ENCODE data around the gene ABI3.

The ABI3 gene

GRCh38 chr17:49247944-49248343 lies 37.4 kb downstream of the ABI3 start:
- H3K4me3 ChIP-seq (replicated peaks; ENCODE audit: low read depth, low read length) = no peak overlapping the region
- DNase-seq (ENCODE audit: extremely low read depth, insufficient read length) = no peak
- H3K27me3 ChIP-seq (replicated peaks; ENCODE audit: control insufficient read depth, insufficient read depth, low read length) = peaks cover 1% of the 10 kb centered on the region; the same call in 1 of the 2 replicates
- no peak for TF ChIP-seq CTCF (IDR thresholded peaks at IDR 0.05; ENCODE audit: insufficient read depth, low read length, poor library complexity, severe bottlenecking)
- no peaks in the 10 kb centered on the region for H3K36me3 ChIP-seq (ENCODE audit: control insufficient read depth, insufficient read depth, low read length)

- Histone ChIP-seq H3K36me3 (ENCODE audit: control insufficient read depth, insufficient read depth, low read length) (no peaks in the 10 kb centered on the region), H3K4me3 (replicated peaks; ENCODE audit: low read depth, low read length) (no peak overlapping the region), H3K27me3 (replicated peaks; ENCODE audit: control insufficient read depth, insufficient read depth, low read length) (peaks cover 1% of the 10 kb centered on the region; the same call in 1 of the 2 replicates)
- no peak for TF ChIP-seq CTCF (IDR thresholded peaks at IDR 0.05; ENCODE audit: insufficient read depth, low read length, poor library complexity, severe bottlenecking)
- DNase-seq (ENCODE audit: extremely low read depth, insufficient read length) = no peak
Measured at GRCh38 chr17:49249292-49249794, 38.8 kb downstream of the ABI3 start.

DNA sequence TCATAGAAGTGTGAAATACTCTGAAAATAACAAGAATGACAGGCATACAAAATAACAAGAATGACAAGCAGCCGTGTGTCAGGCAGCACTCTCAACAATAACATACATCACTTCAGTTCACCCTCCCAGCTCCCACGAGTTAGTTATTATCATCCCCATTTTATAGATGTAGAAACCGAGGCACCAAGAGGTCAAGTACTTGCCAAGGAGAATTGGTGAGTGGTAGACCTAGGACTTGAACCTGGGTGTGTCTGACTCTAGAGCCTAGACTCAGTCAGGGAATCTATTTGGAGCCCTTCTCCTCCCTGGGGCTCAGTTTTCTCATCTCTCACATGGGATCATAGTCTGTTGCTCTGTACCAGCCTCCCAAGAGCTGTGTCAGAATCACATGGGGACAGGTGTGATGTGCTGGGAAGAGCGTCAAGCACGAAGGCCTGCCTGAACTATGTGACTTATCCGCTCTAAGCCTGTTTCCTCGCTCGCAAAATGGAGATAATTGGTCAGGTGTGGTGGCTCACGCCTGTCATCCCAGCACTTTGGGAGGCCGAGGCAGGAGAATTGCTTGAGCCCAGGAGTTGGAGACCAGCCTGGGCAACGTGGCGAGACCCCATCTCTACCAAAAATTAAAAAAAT lies 39.5 kb downstream of the ABI3 start:
- no peak for DNase-seq (ENCODE audit: extremely low read depth, insufficient read length)
- H3K36me3 ChIP-seq (ENCODE audit: control insufficient read depth, insufficient read depth, low read length) = no peaks in the 10 kb centered on the region
- H3K4me3 ChIP-seq (replicated peaks; ENCODE audit: low read depth, low read length) = no peak overlapping the region
- H3K27me3 ChIP-seq (replicated peaks; ENCODE audit: control insufficient read depth, insufficient read depth, low read length) = peaks cover 1% of the 10 kb centered on the region; the same call in 1 of the 2 replicates
- no peak for TF ChIP-seq CTCF (IDR thresholded peaks at IDR 0.05; ENCODE audit: insufficient read depth, low read length, poor library complexity, severe bottlenecking)

DNA sequence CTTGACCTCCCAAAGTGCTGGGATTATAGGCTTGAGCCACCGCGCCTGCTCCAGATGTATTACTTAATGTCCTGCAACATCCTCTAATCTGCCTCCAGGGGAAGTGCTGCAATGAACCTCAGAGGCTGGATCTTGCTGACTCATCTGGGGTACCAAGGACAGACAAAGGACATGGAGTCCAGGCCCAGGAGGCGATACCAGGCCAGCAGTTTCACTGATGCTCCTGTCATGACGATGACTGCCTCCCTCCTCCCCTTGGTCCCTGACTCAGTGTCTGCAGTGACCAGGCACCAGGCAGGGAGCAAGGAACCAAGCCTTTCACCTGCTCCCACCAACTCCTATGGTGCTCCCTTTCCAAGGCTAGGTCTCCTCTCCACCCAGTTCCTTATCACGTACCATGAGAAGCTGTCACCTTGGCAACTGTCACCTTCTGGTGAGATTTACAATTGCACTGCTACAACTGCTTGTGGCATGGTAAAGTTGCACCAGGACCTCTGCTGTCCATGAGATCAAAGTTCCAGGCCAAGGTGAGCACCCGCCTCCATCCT lies 41.7 kb downstream of the ABI3 start:
- Histone ChIP-seq H3K27me3 (replicated peaks; ENCODE audit: control insufficient read depth, insufficient read depth, low read length) (peaks cover 1% of the 10 kb centered on the region; the same call in 1 of the 2 replicates), H3K4me3 (replicated peaks; ENCODE audit: low read depth, low read length) (no peak overlapping the region), H3K36me3 (ENCODE audit: control insufficient read depth, insufficient read depth, low read length) (no peaks in the 10 kb centered on the region)
- no peak for DNase-seq (ENCODE audit: extremely low read depth, insufficient read length)
- TF ChIP-seq CTCF (IDR thresholded peaks at IDR 0.05; ENCODE audit: insufficient read depth, low read length, poor library complexity, severe bottlenecking) = no peak

DNA sequence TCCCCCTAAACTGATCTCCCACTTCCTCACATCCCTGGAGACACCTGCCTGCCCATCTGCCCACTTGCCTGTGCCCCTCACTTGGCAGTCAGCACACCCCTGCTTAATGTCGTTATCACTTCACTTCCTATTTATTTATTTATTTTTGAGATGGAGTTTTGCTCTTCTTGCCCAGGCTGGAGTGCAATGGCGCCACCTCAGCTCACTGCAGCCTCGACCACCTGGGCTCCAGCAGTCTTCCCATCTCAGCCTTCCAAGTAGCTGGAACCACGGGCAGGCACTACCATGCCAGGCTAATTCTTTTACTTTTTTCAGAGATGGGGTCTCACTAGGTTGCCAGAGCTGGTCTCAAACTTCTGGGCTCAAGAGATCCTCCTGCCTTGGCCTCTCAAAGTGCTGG lies 43.6 kb downstream of the ABI3 start:
- no peak for TF ChIP-seq CTCF (IDR thresholded peaks at IDR 0.05; ENCODE audit: insufficient read depth, low read length, poor library complexity, severe bottlenecking)
- Histone ChIP-seq H3K27me3 (replicated peaks; ENCODE audit: control insufficient read depth, insufficient read depth, low read length) (no peaks in the 10 kb centered on the region), H3K36me3 (ENCODE audit: control insufficient read depth, insufficient read depth, low read length) (no peaks in the 10 kb centered on the region), H3K4me3 (replicated peaks; ENCODE audit: low read depth, low read length) (no peak overlapping the region)
- DNase-seq (ENCODE audit: extremely low read depth, insufficient read length) = no peak
